Endodermal cell (in vitro differentiated cells): ENCODE measurements around the gene DCBLD1. TPM values are rescaled to one million over a fixed set of nuclear protein-coding genes. Genes with fewer than 3 reads are reported as not detected.

ENCODE experiments used
- DNase-seq: peaks from one replicate; pipeline ENCODE4 v3.0.0-alpha.2; 2017
- H3K27ac ChIP-seq: 2 replicates; pipeline ENCODE4 v1.5.1; 2013; ENCODE audit warnings: mild to moderate bottlenecking, low read depth, low read length, moderate library complexity
- H3K27me3 ChIP-seq: 2 replicates; pipeline ENCODE4 v1.6.1; 2013; ENCODE audit warnings: mild to moderate bottlenecking, low read length, moderate library complexity; ENCODE audit not compliant: insufficient read depth, control insufficient read depth, poor library complexity, severe bottlenecking
- H3K36me3 ChIP-seq: 2 replicates; pipeline ENCODE4 v1.7.0; 2013; ENCODE audit warnings: mild to moderate bottlenecking, low read length, moderate library complexity; ENCODE audit not compliant: control insufficient read depth, insufficient read depth
- H3K4me1 ChIP-seq: one replicate; pipeline ENCODE4 v1.7.0; 2013; ENCODE audit warnings: low read length; ENCODE audit not compliant: control insufficient read depth, insufficient read depth
- H3K4me3 ChIP-seq: 2 replicates; pipeline ENCODE4 v1.5.1; 2013; ENCODE audit warnings: mild to moderate bottlenecking, low read length, moderate library complexity
- H3K9ac ChIP-seq: 2 replicates; pipeline ENCODE4 v1.6.1; 2013; ENCODE audit warnings: mild to moderate bottlenecking, low read length, moderate library complexity; ENCODE audit not compliant: poor library complexity, severe bottlenecking; ENCODE audit errors: extremely low read depth
- H3K9me3 ChIP-seq: 2 replicates; pipeline ENCODE4 v1.6.1; 2013; ENCODE audit warnings: mild to moderate bottlenecking, low read length, moderate library complexity; ENCODE audit not compliant: control insufficient read depth
- H3K27ac Mint-ChIP-seq: 2 replicates; pipeline ENCODE4 v1.8.0; 2020; ENCODE audit warnings: mixed read lengths
- H3K27me3 Mint-ChIP-seq: 2 replicates; pipeline ENCODE4 v1.8.0; 2021; ENCODE audit warnings: mild to moderate bottlenecking, mixed read lengths; ENCODE audit not compliant: insufficient read depth
- H3K36me3 Mint-ChIP-seq: 2 replicates; pipeline ENCODE4 v1.8.0; 2020; ENCODE audit warnings: low read depth, mixed read lengths
- H3K4me1 Mint-ChIP-seq: 2 replicates; pipeline ENCODE4 v1.8.0; 2020; ENCODE audit warnings: mixed read lengths
- H3K4me3 Mint-ChIP-seq: 2 replicates; pipeline ENCODE4 v1.8.0; 2020; ENCODE audit warnings: mild to moderate bottlenecking, moderate library complexity, mixed read lengths
- H3K9me3 Mint-ChIP-seq: 2 replicates; pipeline ENCODE4 v1.8.0; 2020; ENCODE audit warnings: mild to moderate bottlenecking, mixed read lengths
- WGBS, 2 experiments: methylation state at CpG; one replicate each; pipeline versions ENCODE4 v1.1.5 to v1.1.7; 2013; ENCODE audit warnings: missing lambda C conversion rate in 2 of 2, mixed read lengths in 1 of 2; ENCODE audit not compliant: insufficient coverage in 1 of 2, insufficient read length in 1 of 2; 5-methylcytosine and 5-hydroxymethylcytosine counted together
- total RNA-seq, 2 donors: library from RNA; stranded (reverse); fragmentation: NEBNext Ultra II Directional in 1 of 2; extraction: Animal tissue kit (Norgen Biotek cat#: 25700) in 1 of 2; gene quantifications; 2 replicates in 1 of 2; 3 replicates in 1 of 2; pipeline ENCODE4 v1.2.1, GENCODE V29; 2021
- TF ChIP-seq, protein P1 (sequence below): fragments of 200-600 bp; sonication (generic); conservative IDR thresholded peaks from 2 replicates; pipeline ENCODE4 v1.5.0; 2021; ENCODE audit warnings: antibody characterized with exemption, mild to moderate bottlenecking

Gene DCBLD1
- total RNA-seq, 2 donors from 2014 or later, result 16.2 to 27.9 TPM

DNA sequence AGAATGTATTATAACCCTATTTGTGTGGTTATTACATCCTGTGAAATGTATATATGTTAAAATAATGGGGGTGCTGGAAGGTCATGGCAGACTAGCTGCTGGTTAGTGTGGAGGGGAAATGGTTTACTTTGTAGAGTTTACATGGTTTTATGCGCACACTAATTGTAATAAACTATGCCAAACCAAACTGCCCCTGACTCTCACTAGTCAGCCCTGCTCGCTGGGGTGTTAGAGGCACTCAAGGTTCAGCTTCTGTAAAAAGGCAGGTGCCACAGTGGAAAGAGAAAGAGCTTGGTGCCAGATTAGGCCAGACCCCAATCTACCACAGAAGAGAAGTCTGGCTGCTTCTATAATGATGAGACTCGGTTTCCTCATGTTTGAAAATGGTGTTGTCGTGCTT is 67.1 kb downstream of the DCBLD1 start:
- no peak overlapping the region for H3K9ac ChIP-seq
- peaks cover 23% of the 10 kb centered on the region for H3K4me1 Mint-ChIP-seq
- no peak overlapping the region for H3K27ac Mint-ChIP-seq
- H3K36me3 ChIP-seq, result peaks cover 18% of the 10 kb centered on the region
- 94 to 100% methylated on average over 2 to 4 of the region's 4 CpGs for WGBS, 2 experiments
- no peaks in the 10 kb centered on the region for H3K4me1 ChIP-seq
- no peaks in the 10 kb centered on the region for H3K9me3 Mint-ChIP-seq
- H3K4me3 Mint-ChIP-seq, result no peak overlapping the region
- TF ChIP-seq, protein P1, sequence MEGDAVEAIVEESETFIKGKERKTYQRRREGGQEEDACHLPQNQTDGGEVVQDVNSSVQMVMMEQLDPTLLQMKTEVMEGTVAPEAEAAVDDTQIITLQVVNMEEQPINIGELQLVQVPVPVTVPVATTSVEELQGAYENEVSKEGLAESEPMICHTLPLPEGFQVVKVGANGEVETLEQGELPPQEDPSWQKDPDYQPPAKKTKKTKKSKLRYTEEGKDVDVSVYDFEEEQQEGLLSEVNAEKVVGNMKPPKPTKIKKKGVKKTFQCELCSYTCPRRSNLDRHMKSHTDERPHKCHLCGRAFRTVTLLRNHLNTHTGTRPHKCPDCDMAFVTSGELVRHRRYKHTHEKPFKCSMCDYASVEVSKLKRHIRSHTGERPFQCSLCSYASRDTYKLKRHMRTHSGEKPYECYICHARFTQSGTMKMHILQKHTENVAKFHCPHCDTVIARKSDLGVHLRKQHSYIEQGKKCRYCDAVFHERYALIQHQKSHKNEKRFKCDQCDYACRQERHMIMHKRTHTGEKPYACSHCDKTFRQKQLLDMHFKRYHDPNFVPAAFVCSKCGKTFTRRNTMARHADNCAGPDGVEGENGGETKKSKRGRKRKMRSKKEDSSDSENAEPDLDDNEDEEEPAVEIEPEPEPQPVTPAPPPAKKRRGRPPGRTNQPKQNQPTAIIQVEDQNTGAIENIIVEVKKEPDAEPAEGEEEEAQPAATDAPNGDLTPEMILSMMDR, result no peak
- no peaks in the 10 kb centered on the region for H3K9me3 ChIP-seq
- no peak for DNase-seq
- no peak overlapping the region for H3K4me3 ChIP-seq
- H3K36me3 Mint-ChIP-seq, result peaks cover 17% of the 10 kb centered on the region
- no peaks in the 10 kb centered on the region for H3K27me3 ChIP-seq
- H3K27ac ChIP-seq, result no peak overlapping the region
- no peaks in the 10 kb centered on the region for H3K27me3 Mint-ChIP-seq

DNA sequence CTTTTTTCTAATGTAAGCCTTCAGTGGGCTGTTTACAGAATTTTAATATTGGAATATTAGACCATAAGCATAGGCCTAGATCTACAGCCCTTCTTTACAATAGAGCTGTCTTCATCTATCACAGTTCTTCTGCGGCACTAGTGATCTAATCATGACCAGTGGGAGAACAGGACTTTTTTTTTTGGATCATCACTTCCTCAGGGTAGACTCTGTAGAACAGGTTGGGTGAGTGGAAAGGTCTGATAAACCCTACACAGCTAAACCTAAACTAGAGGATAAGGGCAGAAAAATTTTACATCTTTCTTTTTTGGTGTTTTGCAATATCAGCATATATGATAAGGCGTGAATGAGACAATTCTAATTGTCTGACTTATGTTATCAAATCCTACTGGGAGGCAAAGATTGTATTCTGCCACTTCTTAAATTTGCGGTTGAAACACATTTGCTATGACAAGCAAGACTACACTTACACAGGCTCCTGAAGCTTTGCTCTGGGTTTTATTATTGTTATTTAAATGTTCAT is 67.7 kb downstream of the DCBLD1 start:
- peaks cover 14% of the 10 kb centered on the region for H3K36me3 ChIP-seq
- Mint-ChIP-seq H3K27ac (no peak overlapping the region), H3K36me3 (peaks cover 17% of the 10 kb centered on the region), H3K4me3 (no peak overlapping the region), H3K9me3 (no peaks in the 10 kb centered on the region), H3K4me1 (peaks cover 23% of the 10 kb centered on the region), H3K27me3 (no peaks in the 10 kb centered on the region)
- H3K9ac ChIP-seq, result no peak overlapping the region
- H3K4me3 ChIP-seq, result no peak overlapping the region
- H3K4me1 ChIP-seq, result no peaks in the 10 kb centered on the region
- H3K9me3 ChIP-seq, result no peaks in the 10 kb centered on the region
- TF ChIP-seq, protein P1, result no peak
- no peak for DNase-seq
- no peak overlapping the region for H3K27ac ChIP-seq
- 94 to 100% methylated on average over 1 to 3 of the region's 3 CpGs for WGBS, 2 experiments
- H3K27me3 ChIP-seq, result no peaks in the 10 kb centered on the region

- Histone ChIP-seq H3K4me1 (no peaks in the 10 kb centered on the region), H3K27ac (no peak overlapping the region), H3K27me3 (no peaks in the 10 kb centered on the region), H3K4me3 (no peak overlapping the region), H3K9ac (no peak overlapping the region), H3K9me3 (no peaks in the 10 kb centered on the region), H3K36me3 (peaks cover 14% of the 10 kb centered on the region)
- Mint-ChIP-seq H3K27ac (no peak overlapping the region), H3K9me3 (no peaks in the 10 kb centered on the region), H3K36me3 (peaks cover 17% of the 10 kb centered on the region), H3K27me3 (no peaks in the 10 kb centered on the region), H3K4me3 (no peak overlapping the region), H3K4me1 (peaks cover 23% of the 10 kb centered on the region)
- no peak for DNase-seq
- TF ChIP-seq, protein P1, result no peak
- 78 to 100% methylated on average over 1 to 2 of the region's 2 CpGs for WGBS, 2 experiments
Observed at GRCh38 chr6:117550618-117551242, 68.3 kb downstream of the DCBLD1 start.
